Stimulated activated CD4-positive, alpha-beta T cell treated with anti-CD3 and anti-CD28 coated beads, Interleukin-12 subunit alpha, Interleukin-12 subunit beta, amount 100 ng/mL, for 48 hours (primary cell): Measurements from ENCODE around the gene TTC36.
A peak's percentile ranks its signal among the peaks of the same experiment; 100 is the strongest.

ENCODE experiments used
- DNase-seq, 3 donors: peaks; one replicate each; pipeline ENCODE4 v3.0.0-alpha.2; 2020; ENCODE audit warnings: low read depth in 2 of 3, low spot score in 1 of 3

The TTC36 gene

GRCh38 chr11:118531597-118532084 is 4.4 kb downstream of the TTC36 start:
- no peak for DNase-seq

- no peak for DNase-seq
Measured at GRCh38 chr11:118532091-118532490, 4.8 kb downstream of the TTC36 start.

- DNase-seq = no peak
Measured at GRCh38 chr11:118532852-118533768, 5.8 kb downstream of the TTC36 start.

GRCh38 chr11:118533769-118534729 is 6.8 kb downstream of the TTC36 start:
- DNase-seq = no peak

- no peak for DNase-seq
Measured at GRCh38 chr11:118535261-118535660, 8.0 kb downstream of the TTC36 start.

GRCh38 chr11:118536726-118537125 is 9.5 kb downstream of the TTC36 start:
- DNase-seq = no peak

- DNase-seq = no peak
Measured at GRCh38 chr11:118537409-118537980, 10.2 kb downstream of the TTC36 start.

- no peak for DNase-seq
Measured at GRCh38 chr11:118544010-118544646, 16.9 kb downstream of the TTC36 start.

GRCh38 chr11:118544647-118545010 is 17.4 kb downstream of the TTC36 start:
- no peak for DNase-seq

GRCh38 chr11:118545533-118545932 is 18.3 kb downstream of the TTC36 start:
- no peak for DNase-seq

- no peak for DNase-seq
Measured at GRCh38 chr11:118547132-118547531, 19.9 kb downstream of the TTC36 start.

- no peak for DNase-seq
Measured at GRCh38 chr11:118552341-118552740, 25.1 kb downstream of the TTC36 start.

- DNase-seq = no peak
Measured at GRCh38 chr11:118560806-118561205, 33.5 kb downstream of the TTC36 start.

- no peak for DNase-seq
Measured at GRCh38 chr11:118565051-118565450, 37.8 kb downstream of the TTC36 start.

GRCh38 chr11:118569670-118570069 is 42.4 kb downstream of the TTC36 start:
- no peak for DNase-seq

GRCh38 chr11:118570787-118571186 is 43.5 kb downstream of the TTC36 start:
- DNase-seq = no peak

- DNase-seq = peak in 2 of 3 donors; percentile 9 to 14
Measured at GRCh38 chr11:118571701-118572060, 44.4 kb downstream of the TTC36 start.

- peak; percentile 59 to 69 (median 65) for DNase-seq
Measured at GRCh38 chr11:118572061-118572980, 45.0 kb downstream of the TTC36 start, which contains the start of gene ARCN1. Gene ARCN1 (plus strand): TSS chr11:118572409. CDS start chr11:118572548, 139 bp downstream.

GRCh38 chr11:118572981-118573550 is 45.8 kb downstream of the TTC36 start:
- peak in 1 of 3 donors; percentile 17 for DNase-seq
